Hepatocyte (in vitro differentiated cells): ENCODE measurements around the gene NUPR1.

ENCODE experiments used
- CTCF ChIP-seq: fragments of 200-600 bp; sonication (generic); IDR thresholded peaks from 2 replicates; pipeline ENCODE4 v1.5.1; 2016; ENCODE audit warnings: antibody characterized with exemption, mild to moderate bottlenecking; ENCODE audit not compliant: poor library complexity
- EZH2 ChIP-seq: fragments of 200-600 bp; sonication (generic); IDR thresholded peaks from 2 replicates; pipeline ENCODE4 v1.6.1; 2016; ENCODE audit warnings: antibody characterized with exemption, mild to moderate bottlenecking, borderline replicate concordance

- no peak for TF ChIP-seq CTCF
- no peak for TF ChIP-seq EZH2
These were observed 6.2 kb upstream of the NUPR1 start for GRCh38 chr16:28544998-28545397.
